Bronchial smooth muscle cell (primary cell): ENCODE data around the gene MLN. TPM values are rescaled to one million over a fixed set of nuclear protein-coding genes. Genes with fewer than 3 reads are reported as not detected.

Source experiments
- total RNA-seq: library from RNA; depleted of rRNA; stranded (reverse); fragments of >200 nt; gene quantifications from 2 replicates; pipeline ENCODE4 v1.2.1, GENCODE V29; 2014

Gene MLN
- not detected in 2 replicates for total RNA-seq

GRCh38 chr6:33803571-33804053 lies at the start of gene MLN:
TSS of gene MLN (minus strand) at chr6:33804003. CDS start at chr6:33801163, 2,840 bp downstream.

GRCh38 chr6:33788694-33789549 lies 14.9 kb downstream of the MLN start, which contains the start of gene LEMD2:
TSS of gene LEMD2 (minus strand) at chr6:33789130. CDS start at chr6:33789116, 14 bp downstream.

GRCh38 chr6:33746651-33747100 lies 57.1 kb downstream of the MLN start, which contains the start of gene IP6K3:
TSS of gene IP6K3 (minus strand) at chr6:33746905. CDS start at chr6:33735476, 11,429 bp downstream.

Other genes starting within 250 kb of the MLN start
- 6.3 and 6.9 TPM in 2 replicates for gene BAK1, start 223.7 kb downstream of the MLN start, total RNA-seq
- 26.3 and 27.8 TPM in 2 replicates for gene ITPR3, start 182.7 kb downstream of the MLN start, total RNA-seq
- gene UQCC2, start 92.3 kb downstream of the MLN start, total RNA-seq: 19.4 and 26.2 TPM in 2 replicates
- gene IP6K3, start 57.1 kb downstream of the MLN start, total RNA-seq: not detected in 2 replicates
- gene LEMD2, start 14.9 kb downstream of the MLN start, total RNA-seq: 31.1 and 36.8 TPM in 2 replicates